IPS-20b (cell line): ENCODE measurements around the gene FAM20C.

Experiments used
- H3K27ac ChIP-seq: one replicate; pipeline ENCODE4 v1.5.1; 2013; ENCODE audit warnings: low read length
- H3K27me3 ChIP-seq: 2 replicates; pipeline ENCODE4 v1.6.1; 2013; ENCODE audit warnings: mild to moderate bottlenecking, low read length, inconsistent platforms; ENCODE audit not compliant: insufficient read depth
- H3K36me3 ChIP-seq: 2 replicates; pipeline ENCODE4 v1.6.1; 2013; ENCODE audit warnings: low read depth, mild to moderate bottlenecking, inconsistent platforms, low read length, moderate library complexity; ENCODE audit not compliant: insufficient read depth
- H3K4me1 ChIP-seq: 2 replicates; pipeline ENCODE4 v1.6.1; 2013; ENCODE audit warnings: mild to moderate bottlenecking, control low read depth, inconsistent platforms, low read length, moderate library complexity; ENCODE audit not compliant: insufficient read depth
- H3K4me3 ChIP-seq: 2 replicates; pipeline ENCODE4 v1.5.1; 2013; ENCODE audit warnings: mild to moderate bottlenecking, low read length, inconsistent platforms
- H3K9ac ChIP-seq: 2 replicates; pipeline ENCODE4 v1.6.1; 2013; ENCODE audit warnings: low read depth, mild to moderate bottlenecking, inconsistent platforms, low read length, moderate library complexity
- H3K9me3 ChIP-seq: 2 replicates; pipeline ENCODE4 v1.6.1; 2013; ENCODE audit warnings: mild to moderate bottlenecking, low read depth, low read length, inconsistent platforms; ENCODE audit not compliant: insufficient read depth

FAM20C gene

DNA sequence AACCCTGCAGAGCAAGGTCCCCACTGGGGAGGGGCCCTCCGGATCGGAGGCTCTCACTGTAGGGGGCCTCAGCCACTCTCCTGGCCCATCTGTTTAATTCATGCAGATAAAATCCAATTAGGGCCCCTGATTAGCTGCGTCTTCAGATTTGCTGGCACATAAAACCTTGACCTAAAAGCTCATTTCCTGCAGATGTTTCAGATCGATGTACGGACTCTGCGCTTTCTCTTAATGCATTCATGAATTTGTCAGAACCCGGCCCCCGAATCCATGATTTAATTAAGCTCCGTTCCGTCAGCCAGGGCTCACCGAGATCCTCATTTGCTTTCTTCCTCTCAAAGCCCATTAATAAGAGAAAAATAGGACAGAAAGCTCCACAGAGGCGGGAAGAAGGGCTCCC lies 57.6 kb downstream of the FAM20C start:
- Histone ChIP-seq H3K4me1 (no peaks in the 10 kb centered on the region), H3K27me3 (no peaks in the 10 kb centered on the region), H3K36me3 (peaks cover 19% of the 10 kb centered on the region), H3K4me3 (no peak overlapping the region), H3K9me3 (peaks cover 19% of the 10 kb centered on the region), H3K9ac (no peak overlapping the region), H3K27ac (no peak overlapping the region)

DNA sequence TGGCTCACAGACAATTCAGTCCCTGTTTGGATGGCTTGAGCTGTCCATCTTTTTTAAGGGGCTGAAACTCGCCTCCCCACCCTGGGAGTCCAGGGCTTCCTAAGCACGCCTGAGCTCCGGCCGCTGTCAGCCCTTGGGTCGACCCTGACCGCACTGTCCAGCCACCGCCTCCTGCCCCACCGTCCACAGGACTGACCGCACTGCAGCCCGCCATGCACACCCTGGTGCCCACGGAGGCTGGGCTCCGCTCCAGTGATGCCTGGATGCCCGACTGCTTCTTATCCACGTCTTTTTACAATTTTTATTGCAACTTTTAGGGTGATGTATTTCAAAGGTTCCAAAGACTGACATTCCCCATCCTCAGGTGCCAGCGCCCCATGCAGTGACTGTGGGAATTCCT lies 58.2 kb downstream of the FAM20C start:
- H3K36me3 ChIP-seq = peaks cover 25% of the 10 kb centered on the region
- no peaks in the 10 kb centered on the region for H3K4me1 ChIP-seq
- H3K9me3 ChIP-seq = peaks cover 25% of the 10 kb centered on the region
- no peak overlapping the region for H3K4me3 ChIP-seq
- no peak overlapping the region for H3K27ac ChIP-seq
- no peak overlapping the region for H3K9ac ChIP-seq
- H3K27me3 ChIP-seq = no peaks in the 10 kb centered on the region

DNA sequence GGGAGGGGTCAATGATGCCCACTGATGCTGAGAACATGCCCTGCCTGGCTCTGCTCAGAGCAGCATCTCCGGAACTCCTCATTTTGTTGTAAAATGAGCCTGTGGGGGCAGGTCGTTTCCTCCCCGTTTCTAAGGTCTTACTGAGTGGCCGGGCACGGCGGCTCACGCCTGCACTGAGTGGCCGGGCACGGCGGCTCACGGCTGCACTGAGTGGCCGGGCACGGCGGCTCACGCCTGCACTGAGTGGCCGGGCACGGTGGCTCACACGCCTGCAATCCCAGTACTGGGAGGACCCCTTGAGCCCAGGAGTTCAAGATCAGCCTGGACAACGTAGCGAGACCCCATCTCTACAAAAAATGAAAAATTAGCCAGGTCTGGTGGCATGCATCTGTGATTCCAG lies 58.6 kb downstream of the FAM20C start:
- H3K9ac ChIP-seq = no peak overlapping the region
- peaks cover 29% of the 10 kb centered on the region for H3K9me3 ChIP-seq
- no peak overlapping the region for H3K27ac ChIP-seq
- peaks cover 28% of the 10 kb centered on the region for H3K36me3 ChIP-seq
- H3K4me3 ChIP-seq = no peak overlapping the region
- H3K27me3 ChIP-seq = no peaks in the 10 kb centered on the region
- no peaks in the 10 kb centered on the region for H3K4me1 ChIP-seq

DNA sequence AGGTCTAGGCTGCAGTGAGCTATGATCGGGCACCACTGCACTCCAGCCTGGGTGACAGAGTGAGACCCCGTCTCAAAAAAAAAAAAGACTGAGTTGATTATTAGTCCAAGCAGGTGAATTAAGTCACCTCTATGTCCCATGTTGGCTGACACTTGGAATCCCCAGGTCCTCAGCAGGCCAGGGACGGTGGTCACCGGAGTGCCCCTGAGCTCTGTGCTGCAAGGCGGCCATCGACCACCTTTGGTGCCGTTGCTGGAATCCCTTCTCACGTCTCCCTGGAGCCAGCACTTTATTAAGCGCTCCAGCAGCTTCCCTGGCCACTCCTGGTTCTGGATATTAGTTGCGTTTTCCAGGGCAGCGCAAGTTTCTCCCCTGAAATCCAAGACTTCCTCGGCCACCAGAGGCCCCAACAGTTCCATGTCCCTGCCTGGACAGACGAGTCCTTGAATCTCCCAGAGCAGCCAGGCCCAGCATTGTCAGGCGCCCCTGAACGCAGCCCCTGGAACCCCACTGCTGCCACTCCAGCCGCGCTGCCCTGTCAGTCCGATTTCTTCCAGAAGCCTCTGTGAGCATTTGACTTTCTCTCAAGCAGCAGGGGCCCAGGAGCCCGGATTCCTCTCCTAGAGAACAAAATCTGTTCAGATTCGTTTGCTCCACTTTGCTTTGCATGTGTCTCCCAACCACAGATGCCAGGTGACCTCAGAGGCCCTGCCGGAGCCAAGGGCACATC lies 59.2 kb downstream of the FAM20C start:
- Histone ChIP-seq H3K27me3 (no peaks in the 10 kb centered on the region), H3K36me3 (peaks cover 34% of the 10 kb centered on the region), H3K9ac (no peak overlapping the region), H3K4me1 (no peaks in the 10 kb centered on the region), H3K4me3 (no peak overlapping the region), H3K27ac (no peak overlapping the region), H3K9me3 (peaks cover 35% of the 10 kb centered on the region)

DNA sequence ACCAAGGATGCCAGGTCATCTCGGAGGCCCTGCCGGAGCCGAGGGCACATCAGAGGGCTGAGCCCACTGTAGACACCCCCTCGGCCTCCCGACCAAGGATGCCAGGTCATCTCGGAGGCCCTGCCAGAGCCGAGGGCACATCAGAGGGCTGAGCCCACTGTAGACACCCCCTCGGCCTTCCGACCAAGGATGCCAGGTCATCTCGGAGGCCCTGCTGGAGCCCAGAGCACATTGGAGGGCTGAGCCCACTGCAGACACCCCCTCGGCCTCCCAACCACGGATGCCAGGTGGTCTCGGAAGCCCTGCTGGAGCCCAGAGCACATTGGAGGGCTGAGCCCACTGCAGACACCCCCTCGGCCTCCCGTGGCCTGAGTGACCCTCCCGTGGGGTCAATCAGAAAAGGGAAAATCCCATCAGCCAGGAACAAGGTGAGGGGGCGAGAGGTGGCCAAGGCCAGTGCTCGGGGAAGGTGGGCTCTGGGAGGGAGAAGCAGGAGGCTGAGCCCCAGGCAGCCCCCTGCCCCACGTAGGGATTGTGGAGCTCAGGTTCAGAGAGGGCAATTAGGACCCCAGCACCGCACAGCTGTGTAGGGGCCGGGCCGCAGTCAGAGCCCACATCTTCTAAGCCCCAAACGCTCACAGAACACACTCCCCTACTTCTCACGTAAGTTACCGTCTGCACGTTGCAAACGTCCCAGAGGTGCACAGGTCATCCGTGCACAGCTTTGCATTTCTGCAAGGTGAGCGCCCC lies 60.0 kb downstream of the FAM20C start:
- Histone ChIP-seq H3K9me3 (peaks cover 43% of the 10 kb centered on the region), H3K4me1 (no peaks in the 10 kb centered on the region), H3K27me3 (no peaks in the 10 kb centered on the region), H3K36me3 (peaks cover 42% of the 10 kb centered on the region), H3K9ac (no peak overlapping the region), H3K27ac (no peak overlapping the region), H3K4me3 (no peak overlapping the region)

DNA sequence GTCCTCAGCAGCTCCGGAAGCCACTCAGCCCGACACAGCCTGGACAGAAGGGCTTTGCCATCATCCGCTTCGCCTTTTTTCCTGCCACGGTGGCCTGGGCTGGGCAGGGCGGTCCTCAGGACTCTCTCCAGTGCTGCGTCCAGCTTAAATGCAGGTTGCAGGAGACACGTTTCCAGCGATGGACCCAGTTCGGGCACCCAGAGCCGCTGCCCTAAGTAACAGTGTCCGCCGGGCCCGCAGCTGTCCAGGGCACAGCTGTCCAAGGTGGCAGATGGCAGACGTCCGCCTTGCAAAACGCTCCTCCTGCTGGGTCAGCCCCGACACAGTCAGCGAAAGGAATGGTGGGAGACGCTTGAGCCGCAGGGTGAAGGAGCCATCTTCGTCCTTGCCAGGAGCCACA lies 60.6 kb downstream of the FAM20C start:
- Histone ChIP-seq H3K9me3 (peaks cover 49% of the 10 kb centered on the region), H3K27ac (no peak overlapping the region), H3K9ac (no peak overlapping the region), H3K27me3 (no peaks in the 10 kb centered on the region), H3K4me3 (no peak overlapping the region), H3K36me3 (peaks cover 48% of the 10 kb centered on the region), H3K4me1 (no peaks in the 10 kb centered on the region)

DNA sequence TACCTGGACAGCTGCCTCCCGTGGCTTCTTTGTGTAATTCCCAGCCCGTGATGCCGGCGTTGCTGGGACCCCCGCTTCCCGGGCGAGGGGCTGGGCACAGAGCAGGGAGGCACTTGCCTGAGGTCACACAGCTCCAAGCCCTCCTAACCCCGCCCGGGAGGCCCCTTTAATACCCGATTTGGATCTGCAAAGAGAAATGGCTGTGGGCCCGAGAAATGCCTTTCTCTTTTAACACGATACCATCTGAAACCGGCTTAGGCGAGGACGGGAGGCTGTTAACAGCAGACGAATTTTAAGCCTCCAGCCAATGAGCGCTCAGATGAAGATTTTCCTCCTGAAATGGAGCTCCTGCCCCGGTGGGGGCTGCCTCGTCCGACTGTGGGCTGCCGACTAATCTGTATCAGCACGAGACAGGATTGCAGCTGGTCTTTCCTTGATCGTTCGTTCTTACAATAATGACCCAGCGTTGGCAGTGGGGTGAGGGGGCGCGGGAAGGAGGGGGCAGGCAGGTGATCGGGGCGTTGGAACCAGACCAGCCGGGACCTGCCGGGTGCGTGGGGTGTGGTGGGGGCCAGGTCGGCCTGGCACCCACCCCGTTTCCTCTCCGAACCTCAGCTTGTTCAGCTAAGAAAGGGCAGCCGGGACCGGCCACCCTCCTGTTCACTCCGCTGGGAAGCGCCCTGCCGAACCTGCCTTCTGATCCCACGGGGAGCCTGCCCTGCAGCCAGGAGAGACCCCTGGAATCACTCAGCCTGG lies 61.4 kb downstream of the FAM20C start:
- Histone ChIP-seq H3K36me3 (peaks cover 54% of the 10 kb centered on the region), H3K9ac (no peak overlapping the region), H3K4me1 (no peaks in the 10 kb centered on the region), H3K27ac (no peak overlapping the region), H3K4me3 (no peak overlapping the region), H3K27me3 (no peaks in the 10 kb centered on the region), H3K9me3 (peaks cover 56% of the 10 kb centered on the region)

DNA sequence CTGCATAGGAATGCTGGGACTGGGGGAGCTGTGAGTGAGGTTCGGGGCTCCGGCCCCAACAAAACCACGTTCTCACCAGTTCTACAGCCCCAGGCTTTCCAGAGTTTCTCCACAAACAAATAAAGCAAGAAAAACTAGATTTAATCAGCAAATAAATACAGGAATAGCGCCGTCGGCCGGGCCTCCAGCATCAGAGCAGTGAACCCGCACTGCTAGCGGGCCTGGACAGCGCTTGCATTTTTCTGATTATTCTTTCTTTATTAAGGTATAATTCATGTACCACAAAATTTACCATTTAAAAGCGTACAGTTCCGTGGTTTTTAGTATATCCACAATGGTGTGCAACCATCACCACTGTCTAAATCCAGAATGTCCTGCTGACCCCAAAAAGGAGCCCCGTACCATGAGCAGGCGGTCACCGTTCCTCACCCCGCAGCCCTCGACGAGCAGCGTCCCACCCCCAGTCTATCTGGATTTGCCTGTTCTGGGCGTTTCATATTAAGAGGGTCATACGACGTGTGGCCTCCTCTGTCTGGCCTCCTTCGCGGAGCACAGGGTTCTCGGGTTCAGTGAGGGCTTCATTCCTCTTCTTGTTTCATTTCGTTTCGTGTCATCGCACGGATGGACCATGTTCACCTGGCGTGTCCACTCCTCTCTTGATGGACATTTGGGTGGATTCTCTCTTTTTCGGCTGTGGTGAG lies 62.1 kb downstream of the FAM20C start:
- H3K27ac ChIP-seq = no peak overlapping the region
- no peak overlapping the region for H3K4me3 ChIP-seq
- H3K27me3 ChIP-seq = no peaks in the 10 kb centered on the region
- no peak overlapping the region for H3K9ac ChIP-seq
- peaks cover 64% of the 10 kb centered on the region for H3K9me3 ChIP-seq
- H3K36me3 ChIP-seq = peaks cover 54% of the 10 kb centered on the region
- H3K4me1 ChIP-seq = no peaks in the 10 kb centered on the region

DNA sequence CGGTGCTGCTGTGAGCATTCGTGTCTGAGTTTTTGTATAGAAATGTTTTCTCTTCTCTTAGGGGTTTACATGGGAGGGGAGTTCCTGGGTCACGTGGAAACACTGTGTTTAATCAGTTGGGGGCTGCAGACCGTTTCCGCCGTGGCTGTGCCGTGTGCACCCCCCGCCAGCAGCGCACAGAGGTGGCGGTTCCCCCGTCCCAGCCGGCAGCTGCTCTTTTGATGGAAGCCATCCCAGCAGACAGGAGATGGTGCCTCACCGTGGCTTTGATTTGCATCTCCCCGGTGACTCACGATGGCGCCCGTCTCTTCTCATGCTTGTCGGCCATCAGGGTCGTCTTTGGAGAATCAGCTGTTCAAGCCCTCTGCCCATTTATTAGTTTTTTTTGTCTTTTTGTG lies 62.7 kb downstream of the FAM20C start:
- Histone ChIP-seq H3K4me3 (no peak overlapping the region), H3K27me3 (no peaks in the 10 kb centered on the region), H3K9me3 (peaks cover 69% of the 10 kb centered on the region), H3K27ac (no peak overlapping the region), H3K9ac (no peak overlapping the region), H3K36me3 (peaks cover 57% of the 10 kb centered on the region), H3K4me1 (no peaks in the 10 kb centered on the region)

DNA sequence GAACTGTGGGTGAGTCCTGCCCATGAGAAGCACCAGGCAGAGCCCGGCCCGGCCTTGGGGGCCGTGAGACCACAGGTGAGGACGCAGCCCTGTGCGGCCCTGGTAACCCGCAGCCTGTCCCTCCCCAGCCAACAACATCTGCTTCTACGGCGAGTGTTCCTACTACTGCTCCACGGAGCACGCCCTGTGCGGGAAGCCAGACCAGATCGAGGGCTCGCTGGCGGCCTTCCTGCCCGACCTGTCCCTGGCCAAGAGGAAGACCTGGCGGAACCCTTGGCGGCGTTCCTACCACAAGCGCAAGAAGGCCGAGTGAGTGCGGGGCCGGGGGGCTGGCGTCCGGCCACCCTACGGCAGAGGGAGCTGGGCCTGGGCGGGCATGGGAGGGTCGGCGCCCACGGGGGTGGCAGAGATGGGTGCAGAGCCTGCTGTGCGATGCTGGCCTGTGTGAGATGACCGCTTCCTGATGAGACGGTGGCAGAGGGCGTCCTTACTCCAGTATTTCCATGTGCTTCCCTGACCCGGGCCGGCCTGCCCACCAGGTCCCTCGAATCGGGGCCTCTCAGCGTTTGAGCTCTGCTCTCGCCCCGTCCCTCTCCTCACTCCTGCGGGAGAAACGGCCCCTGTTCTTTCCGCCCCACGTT lies 63.5 kb downstream of the FAM20C start:
- no peak overlapping the region for H3K9ac ChIP-seq
- H3K27me3 ChIP-seq = no peaks in the 10 kb centered on the region
- peaks cover 77% of the 10 kb centered on the region for H3K9me3 ChIP-seq
- H3K4me3 ChIP-seq = no peak overlapping the region
- H3K4me1 ChIP-seq = no peaks in the 10 kb centered on the region
- H3K27ac ChIP-seq = no peak overlapping the region
- H3K36me3 ChIP-seq = peaks cover 57% of the 10 kb centered on the region

DNA sequence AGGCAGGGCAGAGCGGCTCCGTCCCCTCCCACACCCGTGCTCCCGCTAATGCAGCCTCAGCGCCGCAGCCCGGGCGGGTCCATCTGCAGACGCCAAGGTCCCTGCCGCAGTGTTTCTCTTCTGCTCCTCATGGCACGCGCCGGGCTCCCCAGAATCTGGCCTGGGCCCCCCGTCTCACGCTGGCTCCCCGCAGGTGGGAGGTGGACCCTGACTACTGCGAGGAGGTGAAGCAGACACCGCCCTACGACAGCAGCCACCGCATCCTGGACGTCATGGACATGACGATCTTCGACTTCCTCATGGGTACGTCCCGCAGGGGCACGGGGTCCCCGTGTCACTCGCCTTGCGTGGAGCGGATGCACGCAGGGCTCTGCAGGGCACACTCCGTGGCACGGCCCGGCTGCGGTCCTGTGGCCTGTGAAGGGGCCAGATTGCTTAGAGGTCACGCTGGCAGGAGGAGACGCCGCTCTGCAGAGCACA lies 64.1 kb downstream of the FAM20C start:
- Histone ChIP-seq H3K27ac (no peak overlapping the region), H3K36me3 (peaks cover 56% of the 10 kb centered on the region), H3K9ac (no peak overlapping the region), H3K27me3 (no peaks in the 10 kb centered on the region), H3K4me1 (no peaks in the 10 kb centered on the region), H3K9me3 (peaks cover 84% of the 10 kb centered on the region), H3K4me3 (no peak overlapping the region)
